ENCODE data around the gene GLDC. TPM values are rescaled to one million over a fixed set of nuclear protein-coding genes. Genes with fewer than 3 reads are reported as not detected.

GLDC gene
- total and polyA plus RNA-seq, 4 donors: 26.7 to 102 (median 59.3) TPM

GRCh38 chr9:6506571-6506970 is 139.0 kb downstream of the GLDC start:
- Histone ChIP-seq H3K4me1 (ENCODE audit: control insufficient read depth in 4 of 4, insufficient read depth in 4 of 4, low read length in 3 of 4) (peaks cover 0 to 9% (median 4%) of the 10 kb centered on the region in 4 donors), H3K27ac (ENCODE audit: low read depth in 1 of 2, low read length in 2 of 2) (no peak overlapping the region), H3K4me3 (ENCODE audit: low read depth in 1 of 3, low read length in 3 of 3) (no peak overlapping the region), H3K9ac (ENCODE audit: low read depth in 1 of 2, low read length in 2 of 2) (no peak overlapping the region), H3K27me3 (ENCODE audit: control insufficient read depth in 4 of 4, insufficient read depth in 4 of 4, low read length in 3 of 4) (no peaks in the 10 kb centered on the region), H3K36me3 (ENCODE audit: control insufficient read depth in 4 of 4, insufficient read depth in 3 of 4, low read depth in 1 of 4, low read length in 3 of 4) (peaks cover 6 to 21% (median 13%) of the 10 kb centered on the region in 4 donors), H3K9me3 (ENCODE audit: control insufficient read depth in 4 of 4, low read length in 3 of 4) (no peaks in the 10 kb centered on the region)
- no peak for TF ChIP-seq GABPA (IDR thresholded peaks at IDR 0.05 in 1 of 2, conservative IDR thresholded peaks at IDR 0.05 in 1 of 2)
- TF ChIP-seq TAF1 (conservative IDR thresholded peaks at IDR 0.05): no peak
- TF ChIP-seq SP1 (IDR thresholded peaks at IDR 0.05): no peak
- no peak for TF ChIP-seq YY1 (IDR thresholded peaks at IDR 0.05)
- TF ChIP-seq REST (IDR thresholded peaks at IDR 0.05): no peak
- TF ChIP-seq RXRA (IDR thresholded peaks at IDR 0.05): no peak
- TF ChIP-seq FOXA1 (IDR thresholded peaks at IDR 0.05): no peak
- no peak for TF ChIP-seq HNF4G (IDR thresholded peaks at IDR 0.05)
- TF ChIP-seq ATF3 (IDR thresholded peaks at IDR 0.05): no peak
- TF ChIP-seq EGR1 (IDR thresholded peaks at IDR 0.05; ENCODE audit: low read depth in 2 of 2): no peak
- TF ChIP-seq FOXA2 (IDR thresholded peaks at IDR 0.05): no peak
- no peak for TF ChIP-seq HNF4A (conservative IDR thresholded peaks at IDR 0.05)
- TF ChIP-seq NR2F2 (IDR thresholded peaks at IDR 0.05): no peak
- no peak for TF ChIP-seq MAX (IDR thresholded peaks at IDR 0.05)
- TF ChIP-seq RAD21 (IDR thresholded peaks at IDR 0.05): no peak
- no peak for TF ChIP-seq ZBTB33 (IDR thresholded peaks at IDR 0.05)
- TF ChIP-seq JUND (IDR thresholded peaks at IDR 0.05): no peak
- TF ChIP-seq CTCF (IDR thresholded peaks at IDR 0.05; ENCODE audit: low read depth, low read length, missing input control): no peak
- DNase-seq (ENCODE audit: low spot score): no peak
- 97% methylated on average over 2 of the region's 2 CpGs for WGBS

Measured in liver (tissue), 9 donors.